GM21447 (cell line): ENCODE data around the gene SLC39A7.
A peak's percentile ranks its signal among the peaks of the same experiment; 100 is the strongest.

Experiments
- ATAC-seq: cut with Tn5 transposase; IDR thresholded peaks from one replicate; pipeline ENCODE4 v1.9.1; 2021; ENCODE audit not compliant: unreplicated experiment

SLC39A7 gene

GRCh38 chr6:33200219-33201146 lies at the start of gene SLC39A7, which contains the start of gene RXRB:
Gene SLC39A7 (plus strand): TSS chr6:33200867. CDS start chr6:33201246, 379 bp downstream.
Gene RXRB (minus strand): TSS chr6:33200665. CDS start chr6:33200476, 189 bp downstream.
- peak; percentile 38 for ATAC-seq

GRCh38 chr6:33151050-33151449 lies 49.6 kb upstream of the SLC39A7 start:
- ATAC-seq: no peak

- ATAC-seq: no peak
Measured at GRCh38 chr6:33154349-33154748, 46.3 kb upstream of the SLC39A7 start.

GRCh38 chr6:33156561-33156960 lies 44.1 kb upstream of the SLC39A7 start:
- no peak for ATAC-seq

- no peak for ATAC-seq
Measured at GRCh38 chr6:33156964-33157363, 43.7 kb upstream of the SLC39A7 start.

- no peak for ATAC-seq
Measured at GRCh38 chr6:33160096-33160495, 40.6 kb upstream of the SLC39A7 start.

- ATAC-seq: no peak
Measured at GRCh38 chr6:33160728-33161344, 39.8 kb upstream of the SLC39A7 start.

- peak; percentile 63 for ATAC-seq
Measured at GRCh38 chr6:33161354-33162331, 39.0 kb upstream of the SLC39A7 start.

- ATAC-seq: no peak
Measured at GRCh38 chr6:33163540-33163939, 37.1 kb upstream of the SLC39A7 start.

- ATAC-seq: no peak
Measured at GRCh38 chr6:33164176-33164575, 36.5 kb upstream of the SLC39A7 start.

- ATAC-seq: no peak
Measured at GRCh38 chr6:33164665-33165373, 35.8 kb upstream of the SLC39A7 start.

GRCh38 chr6:33165581-33166258 lies 34.9 kb upstream of the SLC39A7 start:
- ATAC-seq: no peak

GRCh38 chr6:33166363-33166762 lies 34.3 kb upstream of the SLC39A7 start:
- ATAC-seq: no peak

GRCh38 chr6:33166811-33167210 lies 33.9 kb upstream of the SLC39A7 start:
- no peak for ATAC-seq

GRCh38 chr6:33167374-33168283 lies 33.0 kb upstream of the SLC39A7 start:
- no peak for ATAC-seq

GRCh38 chr6:33168284-33168601 lies 32.4 kb upstream of the SLC39A7 start:
- ATAC-seq: no peak

- ATAC-seq: no peak
Measured at GRCh38 chr6:33168639-33169038, 32.0 kb upstream of the SLC39A7 start.

GRCh38 chr6:33169291-33170175 lies 31.1 kb upstream of the SLC39A7 start:
- ATAC-seq: no peak
